ENCODE results near the gene ATAD2B.

ATAD2B gene

GRCh38 chr2:23836505-23836904, 90.4 kb downstream of the ATAD2B start:
- no peak for DNase-seq

GRCh38 chr2:23835988-23836387, 90.9 kb downstream of the ATAD2B start:
- DNase-seq = no peak

- no peak for DNase-seq
Measured at GRCh38 chr2:23835423-23835822, 91.5 kb downstream of the ATAD2B start.

GRCh38 chr2:23828986-23829385, 97.9 kb downstream of the ATAD2B start:
- no peak for DNase-seq

GRCh38 chr2:23828256-23828980, 98.5 kb downstream of the ATAD2B start:
- DNase-seq = no peak

- no peak for DNase-seq
Measured at GRCh38 chr2:23827287-23827686, 99.6 kb downstream of the ATAD2B start.

GRCh38 chr2:23826771-23827170, 100.2 kb downstream of the ATAD2B start:
- no peak for DNase-seq

GRCh38 chr2:23826040-23826439, 100.9 kb downstream of the ATAD2B start:
- DNase-seq = no peak

GRCh38 chr2:23824777-23825212, 102.1 kb downstream of the ATAD2B start:
- DNase-seq = peak; percentile 70

GRCh38 chr2:23823863-23824262, 103.1 kb downstream of the ATAD2B start:
- no peak for DNase-seq

GRCh38 chr2:23814963-23815362, 112.0 kb downstream of the ATAD2B start:
- DNase-seq = no peak

- DNase-seq = no peak
Measured at GRCh38 chr2:23813438-23813837, 113.5 kb downstream of the ATAD2B start.

- no peak for DNase-seq
Measured at GRCh38 chr2:23809150-23809549, 117.8 kb downstream of the ATAD2B start.

- DNase-seq = no peak
Measured at GRCh38 chr2:23806665-23807249, 120.2 kb downstream of the ATAD2B start.

GRCh38 chr2:23806201-23806600, 120.7 kb downstream of the ATAD2B start:
- DNase-seq = no peak

- no peak for DNase-seq
Measured at GRCh38 chr2:23803965-23804542, 122.9 kb downstream of the ATAD2B start.

- DNase-seq = no peak
Measured at GRCh38 chr2:23803264-23803964, 123.5 kb downstream of the ATAD2B start.

GRCh38 chr2:23801396-23801795, 125.5 kb downstream of the ATAD2B start:
- no peak for DNase-seq

GRCh38 chr2:23794234-23794633, 132.7 kb downstream of the ATAD2B start:
- no peak for DNase-seq

- DNase-seq = no peak
Measured at GRCh38 chr2:23793476-23793875, 133.4 kb downstream of the ATAD2B start.

- no peak for DNase-seq
Measured at GRCh38 chr2:23791030-23791429, 135.9 kb downstream of the ATAD2B start.

GRCh38 chr2:23789012-23789411, 137.9 kb downstream of the ATAD2B start:
- DNase-seq = no peak

- DNase-seq = peak; percentile 34
Measured at GRCh38 chr2:23788100-23788499, 138.8 kb downstream of the ATAD2B start.

- no peak for DNase-seq
Measured at GRCh38 chr2:23784971-23785370, 142.0 kb downstream of the ATAD2B start.

Data from CD4-positive, alpha-beta T cell treated with Interleukin-10 for 1 hour (primary cell).